GM19240 (cell line): Measurements from ENCODE around the gene TTC24.
"Not testable (repeated sequence)": the region's sequence is repeated elsewhere in the genome, so short reads cannot be mapped to it uniquely, and the experiment has no call there.

Experiments used
- DNase-seq: peaks from one replicate; pipeline ENCODE4 v3.0.0; 2011; ENCODE audit warnings: low spot score; ENCODE audit not compliant: insufficient read length

Gene TTC24

DNA sequence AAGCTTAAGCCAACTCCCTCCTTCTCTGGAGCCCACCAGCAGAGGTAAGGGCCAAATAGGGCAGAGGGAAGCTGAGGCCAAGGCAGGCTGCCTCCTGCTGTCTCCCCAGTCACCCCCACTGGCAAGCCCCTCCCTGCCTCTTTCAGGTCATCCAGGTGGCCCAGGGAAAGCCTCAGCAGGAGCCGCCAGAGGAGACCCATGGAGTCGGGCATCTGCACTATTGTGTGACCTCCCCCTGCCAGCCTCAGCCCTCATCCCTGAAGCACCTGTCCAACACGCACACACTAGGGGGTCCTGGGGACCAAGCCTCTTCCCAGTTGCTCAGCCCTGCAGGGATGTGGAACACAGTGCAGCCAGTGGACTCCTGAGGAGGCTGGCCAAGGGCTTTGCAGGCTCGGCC is 6.8 kb downstream of the TTC24 start:
- no peak for DNase-seq

DNA sequence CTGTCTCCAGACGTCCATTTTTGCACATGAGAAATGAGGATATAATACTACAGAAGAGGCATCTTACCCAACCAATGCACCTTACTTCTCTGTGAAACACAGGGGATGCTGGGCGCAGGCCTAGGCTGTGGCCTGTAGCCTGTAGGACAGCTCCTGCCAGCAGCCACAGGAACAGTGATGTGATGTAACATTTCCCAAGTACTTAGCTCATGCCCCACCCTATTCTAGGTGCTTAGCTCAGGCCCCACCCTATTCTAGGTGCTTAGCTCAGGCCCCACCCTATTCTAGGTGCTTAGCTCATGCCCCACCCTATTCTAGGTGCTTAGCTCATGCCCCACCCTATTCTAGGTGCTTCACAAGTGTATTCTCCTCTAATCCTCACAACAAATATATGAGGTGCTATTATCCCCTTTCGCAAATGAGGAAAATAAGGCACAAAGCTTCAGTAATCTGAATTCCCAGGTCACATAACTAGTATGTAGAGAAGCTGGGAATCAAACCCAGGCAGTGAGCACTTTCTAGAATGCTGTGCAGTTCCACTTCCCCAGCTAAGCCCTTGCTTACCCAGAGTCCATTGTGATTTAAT is 7.5 kb downstream of the TTC24 start:
- DNase-seq = no peak

DNA sequence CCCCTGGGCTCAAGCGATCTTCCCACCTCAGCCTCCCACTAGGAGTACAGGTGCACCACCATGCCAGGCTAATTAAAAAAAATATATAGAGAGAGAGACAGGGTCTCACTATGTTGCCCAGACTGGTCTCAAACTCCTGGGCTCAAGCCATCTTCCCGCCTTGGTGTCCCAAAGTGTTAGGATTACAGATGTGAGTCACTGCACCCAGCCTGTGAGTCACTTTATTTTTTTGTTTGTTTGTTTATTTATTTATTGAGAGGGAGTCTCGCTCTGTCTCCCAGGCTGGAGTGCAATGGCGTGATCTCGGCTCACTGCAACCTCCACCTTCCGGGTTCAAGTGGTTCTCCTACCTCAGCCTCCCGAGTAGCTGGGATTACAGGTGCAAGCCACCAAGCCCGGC is 8.4 kb downstream of the TTC24 start:
- DNase-seq = not testable (repeated sequence)

DNA sequence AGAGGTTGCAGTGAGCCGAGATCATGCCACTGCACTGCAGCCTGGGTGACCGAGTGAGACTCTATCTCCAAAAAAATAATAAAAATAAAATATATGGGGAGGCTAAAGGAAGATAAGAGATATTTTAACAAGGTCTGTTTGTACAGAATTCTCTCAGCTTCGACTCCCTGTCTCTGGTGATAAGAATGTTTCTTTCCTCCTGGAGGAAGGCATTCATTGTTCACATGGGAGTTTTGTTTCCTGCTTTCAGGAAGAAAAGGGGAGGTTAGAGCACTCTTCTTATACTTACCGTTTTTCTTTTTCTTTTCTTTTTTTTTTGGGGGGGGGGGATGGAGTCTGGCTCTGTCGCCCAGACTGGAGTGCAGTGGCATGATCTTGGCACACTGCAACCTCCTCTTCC is 10.0 kb downstream of the TTC24 start:
- DNase-seq = no peak

DNA sequence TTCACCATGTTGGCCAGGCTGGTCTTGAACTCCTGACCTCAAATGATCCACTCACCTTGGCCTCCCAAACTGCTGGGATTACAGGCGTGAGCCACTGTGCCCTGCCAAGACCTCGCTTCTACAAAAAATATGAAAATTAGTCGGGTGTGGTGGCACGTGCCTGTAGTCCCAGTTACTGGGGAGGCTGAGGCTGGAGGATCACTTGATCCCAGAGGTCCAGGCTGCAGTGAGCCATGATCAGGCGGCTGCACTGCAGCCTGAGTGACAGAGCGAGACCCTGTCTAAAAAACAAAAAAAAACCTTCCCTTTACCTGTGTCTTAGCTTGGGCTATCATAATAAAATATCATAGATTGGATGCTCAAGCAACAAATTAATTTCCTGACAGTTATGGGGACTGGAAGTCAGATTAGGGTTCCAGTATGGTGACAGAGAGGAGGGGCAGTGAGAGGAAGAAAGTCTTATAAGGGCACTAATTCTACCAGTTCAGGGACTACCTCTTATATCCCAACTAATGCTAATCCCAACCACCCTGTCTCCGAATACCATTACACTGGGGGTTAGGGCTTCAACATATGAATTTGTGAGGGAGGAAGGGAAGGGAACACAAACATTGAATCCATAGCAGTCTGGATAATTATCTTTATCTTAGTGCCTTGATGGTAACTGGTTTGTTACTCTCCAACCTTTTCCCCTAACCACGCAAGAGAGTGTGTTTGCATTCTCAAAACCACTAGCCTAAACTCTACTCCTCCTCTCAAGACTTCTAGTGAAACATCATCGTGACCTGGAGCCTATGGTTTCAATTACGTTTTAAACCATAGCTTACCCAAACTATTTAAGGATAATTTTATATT is 11.0 kb downstream of the TTC24 start:
- no peak for DNase-seq

DNA sequence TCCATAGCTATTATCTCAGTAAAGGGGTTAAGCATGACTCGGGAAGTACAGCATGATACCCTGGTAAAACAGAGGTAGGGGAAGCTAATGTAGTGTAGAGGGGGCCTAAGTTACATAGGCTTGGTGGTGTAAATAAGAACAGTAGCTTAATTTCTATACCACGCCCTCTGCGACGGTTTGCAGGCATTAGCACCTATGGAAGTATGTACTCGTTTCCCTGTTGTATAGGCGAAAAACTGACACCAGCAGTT is 11.6 kb downstream of the TTC24 start:
- DNase-seq = no peak

DNA sequence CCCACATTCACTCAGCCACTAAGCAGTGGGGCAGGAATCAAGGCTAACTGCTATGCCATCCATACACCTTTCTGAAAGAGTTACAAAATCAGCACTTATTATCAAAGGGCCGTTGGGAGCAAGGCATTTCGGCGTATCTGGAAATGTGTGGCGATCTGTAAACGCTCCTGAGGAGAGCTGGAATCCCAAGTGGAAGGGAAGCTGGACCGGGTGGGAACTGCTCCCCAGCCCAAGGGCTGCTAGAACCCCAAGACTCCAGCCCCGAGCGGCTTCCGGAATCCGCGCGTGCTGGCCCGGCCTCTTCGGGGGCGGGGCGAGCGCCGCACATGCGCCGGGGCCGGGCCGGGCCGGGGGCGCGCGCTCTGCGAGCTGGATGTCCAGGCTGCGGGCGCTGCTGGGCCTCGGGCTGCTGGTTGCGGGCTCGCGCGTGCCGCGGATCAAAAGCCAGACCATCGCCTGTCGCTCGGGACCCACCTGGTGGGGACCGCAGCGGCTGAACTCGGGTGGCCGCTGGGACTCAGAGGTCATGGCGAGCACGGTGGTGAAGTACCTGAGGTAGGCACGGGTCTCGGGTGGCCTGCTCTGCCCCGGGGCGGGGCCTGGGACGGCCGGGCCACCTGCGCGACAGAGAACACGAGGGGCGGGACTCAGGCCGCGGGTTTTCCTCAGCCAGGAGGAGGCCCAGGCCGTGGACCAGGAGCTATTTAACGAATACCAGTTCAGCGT is 12.1 kb downstream of the TTC24 start, which contains the start of gene NAXE:
Gene NAXE (plus strand): TSS at position 345 of the 726 bp plus-strand sequence. CDS start 29 bp downstream, at position 374.
- peak; percentile 87 for DNase-seq

DNA sequence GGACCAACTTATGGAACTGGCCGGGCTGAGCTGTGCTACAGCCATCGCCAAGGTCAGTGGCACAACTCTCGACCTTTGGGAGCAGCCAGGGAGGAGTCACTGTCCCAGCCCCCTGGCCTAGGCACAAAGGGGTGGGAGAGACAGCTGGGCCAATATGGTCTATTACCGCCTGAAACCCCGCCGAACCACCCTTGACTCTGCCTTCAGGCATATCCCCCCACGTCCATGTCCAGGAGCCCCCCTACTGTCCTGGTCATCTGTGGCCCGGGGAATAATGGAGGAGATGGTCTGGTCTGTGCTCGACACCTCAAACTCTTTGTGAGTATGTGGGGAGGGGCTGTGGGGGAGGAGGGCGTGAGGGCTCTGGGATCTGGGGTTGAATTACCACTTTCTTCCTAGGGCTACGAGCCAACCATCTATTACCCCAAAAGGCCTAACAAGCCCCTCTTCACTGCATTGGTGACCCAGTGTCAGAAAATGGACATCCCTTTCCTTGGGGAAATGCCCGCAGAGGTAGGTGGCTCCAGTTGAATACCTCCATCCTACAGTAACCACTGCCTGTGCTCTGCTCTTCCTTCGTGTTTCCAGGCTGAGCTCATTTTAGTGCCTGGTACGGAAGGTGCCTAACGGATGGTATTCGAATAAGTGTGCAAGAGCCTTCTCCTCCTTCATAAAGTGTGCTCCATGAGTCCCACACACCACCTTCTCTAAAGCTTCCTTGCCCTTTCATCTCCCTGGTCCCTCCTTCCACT is 12.8 kb downstream of the TTC24 start:
- DNase-seq = no peak

DNA sequence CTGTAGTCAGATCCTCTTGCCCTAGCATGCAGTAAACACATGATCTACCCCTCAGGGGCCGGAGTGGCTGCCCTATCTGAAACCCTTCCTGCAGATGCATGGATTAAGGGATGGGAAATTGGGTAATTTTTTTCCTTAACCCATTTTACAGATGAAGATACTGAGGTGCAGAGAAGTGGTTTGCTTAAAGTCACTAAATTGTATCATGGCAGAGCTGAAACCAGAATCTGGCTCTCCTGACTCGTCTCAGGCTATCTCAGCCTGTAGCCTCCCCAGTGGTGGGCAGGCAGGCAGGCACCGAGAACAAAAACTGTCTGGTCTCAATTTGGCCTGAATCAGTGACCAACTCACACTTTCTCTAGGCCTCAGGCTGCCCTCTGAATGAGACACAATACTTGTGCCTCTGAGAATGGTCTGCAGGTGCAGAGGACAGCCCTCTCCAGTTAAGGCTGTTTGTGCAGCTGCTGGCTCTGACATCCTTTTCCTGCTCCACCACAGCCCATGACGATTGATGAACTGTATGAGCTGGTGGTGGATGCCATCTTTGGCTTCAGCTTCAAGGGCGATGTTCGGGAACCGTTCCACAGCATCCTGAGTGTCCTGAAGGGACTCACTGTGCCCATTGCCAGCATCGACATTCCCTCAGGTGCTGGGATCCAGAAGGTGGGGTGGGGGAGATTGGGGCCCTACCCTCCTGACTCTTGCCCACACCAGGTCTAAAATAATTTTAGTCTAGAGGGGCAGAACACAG is 13.6 kb downstream of the TTC24 start:
- DNase-seq = no peak

DNA sequence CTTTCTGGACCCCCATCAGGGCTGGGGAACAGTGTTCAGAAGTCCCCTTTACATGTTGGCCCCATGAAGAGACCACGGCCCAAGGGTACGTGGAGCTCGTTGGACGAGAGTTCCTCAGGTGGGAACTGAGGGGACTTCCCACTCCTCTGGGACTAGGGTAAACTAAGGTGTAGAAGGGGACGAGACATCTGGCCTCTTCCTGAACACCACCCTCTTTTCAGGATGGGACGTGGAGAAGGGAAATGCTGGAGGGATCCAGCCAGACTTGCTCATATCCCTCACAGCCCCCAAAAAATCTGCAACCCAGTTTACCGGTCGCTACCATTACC is 14.1 kb downstream of the TTC24 start:
- DNase-seq = no peak

DNA sequence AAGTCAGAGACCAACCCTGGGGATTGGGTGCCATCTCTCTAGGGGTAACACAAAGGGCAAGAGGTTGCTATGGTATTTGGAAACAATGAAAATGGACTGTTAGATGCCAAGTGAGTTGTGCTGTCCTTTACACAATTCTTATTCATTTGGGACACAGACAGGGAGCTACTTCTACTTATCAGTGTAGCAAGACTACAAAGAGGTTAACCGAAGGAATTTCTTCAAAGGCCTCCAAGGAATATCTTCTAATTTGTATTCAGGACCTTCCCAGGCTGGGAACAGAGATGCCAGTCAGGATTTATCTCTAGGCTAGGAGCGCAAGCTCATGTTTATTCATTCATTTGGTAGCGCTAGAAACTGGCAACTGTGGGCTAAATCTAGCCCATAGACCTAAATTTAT is 14.7 kb downstream of the TTC24 start:
- DNase-seq = no peak

DNA sequence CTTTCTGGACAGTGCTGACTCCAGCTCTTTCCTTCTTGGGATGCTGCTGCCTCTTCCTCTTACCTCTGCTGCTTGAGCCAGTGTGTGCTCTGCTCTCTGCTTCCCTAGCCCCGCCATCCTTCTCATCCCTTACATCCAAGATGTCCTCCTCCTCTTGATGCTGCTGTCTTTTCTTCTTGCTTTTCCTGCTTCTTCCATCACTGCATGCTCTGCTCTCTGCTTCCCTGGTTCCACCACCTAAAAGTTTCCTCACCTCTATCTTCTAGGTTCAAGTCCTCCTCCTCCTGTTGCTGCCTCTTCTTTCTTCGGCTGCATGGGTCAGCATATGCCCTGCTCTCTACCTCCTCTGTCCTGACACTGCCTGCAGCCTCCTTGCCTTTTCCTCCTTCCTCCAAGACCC is 15.5 kb downstream of the TTC24 start:
- DNase-seq = no peak

DNA sequence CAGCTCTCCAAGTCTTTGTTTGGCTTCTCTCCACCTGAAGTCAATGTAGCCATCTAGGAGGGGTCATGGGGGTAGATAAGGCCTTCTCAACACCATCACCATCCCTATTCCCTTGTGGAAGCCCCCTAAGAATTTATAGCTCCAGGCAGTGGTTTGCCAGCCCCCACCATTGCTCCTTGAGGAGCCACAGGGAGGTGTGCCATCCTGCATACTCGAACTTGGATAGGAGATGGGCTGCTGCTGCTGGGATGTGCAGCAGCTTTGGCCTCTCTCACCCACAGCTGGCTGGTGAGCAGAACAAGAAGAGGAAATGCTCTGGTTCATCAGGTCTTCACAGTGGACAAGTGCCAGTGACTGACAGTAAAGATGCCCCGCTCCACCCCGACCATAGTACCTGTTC is 16.9 kb downstream of the TTC24 start:
- DNase-seq = no peak

DNA sequence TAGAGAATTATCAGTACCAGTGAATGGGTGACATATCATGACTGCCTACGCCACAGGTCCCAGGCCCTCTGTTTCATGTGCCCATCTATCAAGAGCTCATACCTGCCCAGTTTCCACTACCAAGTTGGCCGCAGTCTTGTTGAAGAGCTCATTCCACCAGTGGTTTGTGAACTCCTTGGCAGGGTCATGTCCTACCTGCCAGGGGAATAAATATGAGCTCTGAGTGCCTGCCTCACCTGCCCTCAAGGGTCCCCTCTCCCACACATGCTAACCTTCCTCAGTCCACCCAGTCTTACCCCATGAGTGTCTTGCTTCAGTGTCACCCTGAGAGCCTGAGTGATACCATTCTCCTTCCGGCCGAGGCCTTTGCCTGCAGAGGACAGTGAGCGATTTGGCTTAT is 18.6 kb downstream of the TTC24 start:
- no peak for DNase-seq

DNA sequence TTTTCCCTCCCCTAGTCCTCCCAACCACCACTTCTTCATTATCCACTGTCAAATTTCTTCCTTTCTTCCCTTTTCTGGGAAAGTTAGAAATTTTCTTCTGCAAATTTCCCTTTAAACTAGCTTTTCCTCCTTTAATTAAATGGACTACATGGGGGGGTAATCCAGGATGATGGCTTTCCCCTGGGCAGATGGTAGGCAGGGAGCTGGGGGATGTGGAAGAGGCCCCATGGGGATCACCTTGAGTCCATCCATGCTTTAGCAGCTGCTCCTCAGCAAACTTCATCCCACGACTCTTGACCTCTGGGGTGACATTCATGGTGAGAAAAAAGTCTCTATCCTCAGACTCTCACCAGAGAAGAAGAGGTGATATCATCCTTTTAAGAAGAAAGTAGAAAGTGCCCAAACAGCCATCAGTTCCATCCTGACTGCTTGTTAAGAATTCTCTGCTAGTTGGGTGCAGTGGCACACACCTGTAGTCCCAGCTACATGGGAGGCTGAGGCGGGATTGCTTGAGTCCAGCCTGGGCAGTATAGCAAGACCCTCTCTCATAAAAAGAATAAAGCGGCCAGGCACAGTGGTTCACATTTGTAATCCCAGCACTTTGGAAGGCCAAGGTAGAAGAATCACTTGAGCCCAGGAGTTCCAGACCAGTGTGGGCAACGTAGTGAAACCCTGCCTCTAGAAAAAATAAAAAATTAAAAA is 19.4 kb downstream of the TTC24 start:
- DNase-seq = no peak

DNA sequence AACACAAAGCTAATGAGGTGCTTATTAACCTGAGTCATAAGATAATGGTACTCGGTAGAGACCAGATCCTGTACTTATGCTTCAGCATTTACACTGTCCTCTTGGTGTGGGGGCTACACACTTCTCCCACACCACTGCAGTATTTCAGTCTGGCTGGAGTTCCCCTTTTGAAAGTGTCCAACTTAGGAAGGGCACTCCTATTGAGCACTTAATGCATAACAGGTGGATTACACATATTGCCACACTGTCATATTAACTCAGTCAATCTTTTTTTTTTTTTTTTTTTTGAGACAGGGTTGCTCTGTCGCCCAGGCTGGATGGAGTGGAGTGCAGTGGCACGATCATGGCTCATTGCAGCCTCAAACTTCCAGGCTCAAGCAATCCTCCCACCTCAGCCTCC is 20.3 kb downstream of the TTC24 start:
- no peak for DNase-seq

DNA sequence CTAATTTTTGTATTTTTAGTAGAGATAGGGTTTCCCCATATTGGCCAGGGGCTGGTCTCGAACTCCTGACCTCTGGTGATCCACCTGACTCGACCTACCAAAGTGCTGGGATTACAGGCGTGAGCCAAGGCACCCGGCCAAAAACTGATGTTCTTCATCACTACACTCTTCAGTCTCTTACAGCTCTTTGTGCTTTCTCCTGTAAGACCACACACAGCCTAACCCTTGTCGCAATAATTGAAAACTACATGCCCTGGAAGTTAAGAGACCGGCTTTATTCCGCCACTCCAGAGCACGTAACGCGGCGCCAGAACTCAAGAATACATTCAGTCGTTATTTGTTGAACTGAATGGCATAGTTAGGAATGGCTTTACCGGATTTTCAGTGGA is 21.2 kb downstream of the TTC24 start:
- DNase-seq = no peak

DNA sequence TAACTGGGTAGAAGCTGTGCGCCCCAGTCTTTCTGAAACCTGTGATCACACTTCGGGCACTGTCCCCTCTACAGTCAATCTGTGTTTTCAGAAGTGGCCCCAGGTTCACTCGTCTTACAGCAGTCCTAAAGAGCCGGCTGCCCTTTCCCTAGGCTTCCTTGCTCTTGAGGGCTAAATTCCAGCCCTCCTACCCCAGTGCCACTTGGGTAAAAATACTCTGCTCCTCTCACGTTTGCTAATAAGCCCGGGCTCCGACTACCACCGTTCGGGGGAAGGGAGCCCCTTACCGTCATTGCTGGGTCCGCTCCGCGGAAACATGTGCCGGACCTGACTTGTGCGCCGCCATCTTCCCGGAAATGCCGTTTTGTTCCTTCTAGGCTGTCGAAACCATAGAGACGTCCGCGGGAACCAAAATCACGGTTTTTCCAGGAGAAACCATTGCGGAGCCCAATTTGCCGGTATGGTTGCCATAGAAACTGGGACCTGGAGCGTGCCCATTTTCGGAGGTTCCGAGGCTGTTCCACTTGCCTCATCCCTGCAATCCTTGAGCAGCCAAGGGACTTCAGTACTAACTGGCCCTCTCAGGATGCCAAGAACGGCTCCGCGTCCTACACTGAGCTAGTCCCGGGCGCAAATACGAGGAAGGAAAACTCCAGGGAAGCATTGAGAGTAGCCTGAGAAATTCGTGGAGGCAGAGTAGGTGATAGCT is 21.8 kb downstream of the TTC24 start, which contains the start of gene GPATCH4:
Gene GPATCH4 (minus strand): TSS at position 358 of the 709 bp plus-strand sequence.
- no peak for DNase-seq

DNA sequence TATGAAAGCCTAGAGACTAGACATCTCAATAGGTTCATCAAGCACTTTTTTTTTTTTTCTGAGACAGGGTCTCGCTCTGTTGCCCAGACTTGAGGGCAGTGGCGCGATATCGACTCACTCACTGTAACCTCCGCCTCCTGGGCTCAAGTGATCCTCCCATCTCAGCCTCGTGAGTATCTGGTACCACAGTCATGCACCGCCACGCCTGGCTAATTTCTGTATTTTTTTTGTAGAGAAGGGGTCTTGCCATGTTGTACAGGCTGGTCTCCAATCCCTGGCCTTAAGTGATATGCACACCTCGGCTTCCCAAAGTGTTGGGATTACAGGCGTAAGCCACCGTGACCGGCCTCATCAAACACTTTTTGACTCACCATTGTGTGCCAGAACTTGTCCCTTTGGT is 22.4 kb downstream of the TTC24 start:
- no peak for DNase-seq

DNA sequence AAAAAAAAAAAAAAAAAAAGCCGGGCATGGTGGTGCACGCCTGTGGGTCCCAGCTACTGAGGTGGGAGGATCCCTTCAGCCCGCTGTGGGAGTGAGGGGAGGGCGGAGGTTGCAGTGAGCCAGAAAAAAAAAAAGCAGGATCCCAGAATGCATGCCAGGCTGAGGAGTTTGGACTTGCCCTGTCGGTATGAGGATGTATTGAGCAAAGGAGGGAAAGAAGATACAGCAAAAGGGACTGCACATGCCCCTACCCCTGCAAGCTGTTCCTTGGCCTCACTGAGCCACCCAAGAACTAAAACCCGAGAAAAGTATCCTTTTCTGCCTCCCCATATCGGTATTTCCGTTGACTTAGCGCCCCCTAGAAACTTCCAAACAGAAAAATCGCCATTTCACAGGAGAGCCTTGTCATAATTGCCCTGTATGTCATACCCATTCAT is 23.1 kb downstream of the TTC24 start:
- DNase-seq = no peak
